SU-DHL-6 (cell line): Measurements from ENCODE around the gene LAMA1.

Experiments used
- CTCF ChIP-seq: fragments of 200-600 bp; sonication (generic); IDR thresholded peaks from one replicate; pipeline ENCODE4 v1.5.1; 2017; ENCODE audit warnings: antibody characterized with exemption, mild to moderate bottlenecking, low read length, moderate library complexity; ENCODE audit not compliant: insufficient read depth, poor library complexity, severe bottlenecking
- EZH2phosphoT487 ChIP-seq: fragments of 200-600 bp; sonication (generic), shearing (Covaris generic); conservative IDR thresholded peaks from 2 replicates; pipeline ENCODE4 v1.6.1; 2018; ENCODE audit warnings: mild to moderate bottlenecking, antibody characterized with exemption, low read length, moderate library complexity, mixed read lengths

GRCh38 chr18:6979954-6980353 lies 137.6 kb downstream of the LAMA1 start:
- TF ChIP-seq CTCF (no peak), EZH2phosphoT487 (no peak)
